A549 (cell line): ENCODE data around the gene TTLL9.

Experiments
- CHD4 ChIP-seq: fragments of 200-600 bp; sonication (generic); IDR thresholded peaks from 2 replicates; pipeline ENCODE4 v1.6.1; 2016; ENCODE audit warnings: antibody characterized with exemption, mild to moderate bottlenecking, borderline replicate concordance
- CTCF ChIP-seq: fragments of >200 bp; sonication (Bioruptor Twin); formaldehyde crosslinking; IDR thresholded peaks from 3 replicates; pipeline ENCODE4 v1.5.1; 2016
- JUNB ChIP-seq: fragments of >200 bp; sonication (Bioruptor Twin); formaldehyde crosslinking; IDR thresholded peaks from 2 replicates; pipeline ENCODE4 v1.6.1; 2016
- MAX ChIP-seq: IDR thresholded peaks from 2 replicates; pipeline ENCODE4 v1.6.1; 2012
- POLR2A ChIP-seq: IDR thresholded peaks from 2 replicates; pipeline ENCODE4 v1.6.1; 2012; ENCODE audit warnings: mild to moderate bottlenecking, low read length
- RAD21 ChIP-seq, 2 experiments: fragments of >200 bp in 1 of 2; sonication (Bioruptor Twin) in 1 of 2; formaldehyde crosslinking in 1 of 2; IDR thresholded peaks in 1 of 2; conservative IDR thresholded peaks in 1 of 2; 2 replicates in 1 of 2; 3 replicates in 1 of 2; pipeline ENCODE4 v1.6.1; 2012 to 2018; ENCODE audit warnings: inconsistent platforms in 1 of 2
- REST ChIP-seq: fragments of 200-600 bp; sonication (generic); IDR thresholded peaks from 2 replicates; pipeline ENCODE4 v1.6.1; 2016; ENCODE audit warnings: antibody characterized with exemption, mild to moderate bottlenecking, moderate library complexity
- TP53 ChIP-seq: fragments of 250-450 bp; sonication (Bioruptor Pico); IDR thresholded peaks from 2 replicates; pipeline ENCODE4 v1.5.0; 2021; ENCODE audit warnings: mild to moderate bottlenecking, moderate library complexity

- TF ChIP-seq REST (no peak), MAX (no peak), JUNB (no peak), POLR2A (no peak), CHD4 (no peak), TP53 (CRISPR knock-in tag) (no peak), CTCF (no peak), RAD21 (conservative IDR thresholded peaks at IDR 0.05 in 1 of 2, IDR thresholded peaks at IDR 0.05 in 1 of 2) (no peak)
These were observed 4.2 kb upstream of the TTLL9 start for GRCh38 chr20:31866221-31866620.
